A549 (cell line): Measurements from ENCODE around the gene NAT16.

Experiments
- BCL3 ChIP-seq: fragments of >200 bp; sonication (Bioruptor Twin); formaldehyde crosslinking; IDR thresholded peaks from 3 replicates; pipeline ENCODE4 v1.6.1; 2016
- EP300 ChIP-seq, 2 experiments: fragments of >200 bp; sonication (Bioruptor Twin); formaldehyde crosslinking; IDR thresholded peaks; 2 replicates in 1 of 2; 3 replicates in 1 of 2; pipeline ENCODE4 v1.6.1; 2016 to 2017
- POLR2A ChIP-seq: IDR thresholded peaks from 2 replicates; pipeline ENCODE4 v1.6.1; 2012; ENCODE audit warnings: mild to moderate bottlenecking, low read length
- POLR2AphosphoS2 ChIP-seq: conservative IDR thresholded peaks from 2 replicates; pipeline ENCODE4 v1.6.1; 2012; ENCODE audit warnings: low read length, improper control_type of control experiment, inconsistent platforms
- ZSCAN20 ChIP-seq: fragments of 250-450 bp; sonication (Bioruptor Pico); IDR thresholded peaks from 2 replicates; pipeline ENCODE4 v1.8.0; 2022; ENCODE audit warnings: mild to moderate bottlenecking, moderate library complexity
- TF ChIP-seq, protein P1 (sequence below): fragments of >200 bp; sonication (Bioruptor Twin); formaldehyde crosslinking; IDR thresholded peaks from 3 replicates; pipeline ENCODE4 v1.5.1; 2016
- TF ChIP-seq, protein P2 (sequence below): fragments of 450-650 bp; IDR thresholded peaks from 2 replicates; pipeline ENCODE4 v1.6.1; 2014; ENCODE audit warnings: antibody characterized with exemption

GRCh38 chr7:101208794-101209193 lies 28.7 kb upstream of the NAT16 start:
- TF ChIP-seq EP300 (IDR thresholded peaks at IDR 0.05): no peak
- TF ChIP-seq, protein P1, sequence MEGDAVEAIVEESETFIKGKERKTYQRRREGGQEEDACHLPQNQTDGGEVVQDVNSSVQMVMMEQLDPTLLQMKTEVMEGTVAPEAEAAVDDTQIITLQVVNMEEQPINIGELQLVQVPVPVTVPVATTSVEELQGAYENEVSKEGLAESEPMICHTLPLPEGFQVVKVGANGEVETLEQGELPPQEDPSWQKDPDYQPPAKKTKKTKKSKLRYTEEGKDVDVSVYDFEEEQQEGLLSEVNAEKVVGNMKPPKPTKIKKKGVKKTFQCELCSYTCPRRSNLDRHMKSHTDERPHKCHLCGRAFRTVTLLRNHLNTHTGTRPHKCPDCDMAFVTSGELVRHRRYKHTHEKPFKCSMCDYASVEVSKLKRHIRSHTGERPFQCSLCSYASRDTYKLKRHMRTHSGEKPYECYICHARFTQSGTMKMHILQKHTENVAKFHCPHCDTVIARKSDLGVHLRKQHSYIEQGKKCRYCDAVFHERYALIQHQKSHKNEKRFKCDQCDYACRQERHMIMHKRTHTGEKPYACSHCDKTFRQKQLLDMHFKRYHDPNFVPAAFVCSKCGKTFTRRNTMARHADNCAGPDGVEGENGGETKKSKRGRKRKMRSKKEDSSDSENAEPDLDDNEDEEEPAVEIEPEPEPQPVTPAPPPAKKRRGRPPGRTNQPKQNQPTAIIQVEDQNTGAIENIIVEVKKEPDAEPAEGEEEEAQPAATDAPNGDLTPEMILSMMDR: no peak
- no peak for TF ChIP-seq POLR2A
- TF ChIP-seq POLR2AphosphoS2: no peak
- TF ChIP-seq ZSCAN20 (CRISPR knock-in tag): no peak
- TF ChIP-seq, protein P2, sequence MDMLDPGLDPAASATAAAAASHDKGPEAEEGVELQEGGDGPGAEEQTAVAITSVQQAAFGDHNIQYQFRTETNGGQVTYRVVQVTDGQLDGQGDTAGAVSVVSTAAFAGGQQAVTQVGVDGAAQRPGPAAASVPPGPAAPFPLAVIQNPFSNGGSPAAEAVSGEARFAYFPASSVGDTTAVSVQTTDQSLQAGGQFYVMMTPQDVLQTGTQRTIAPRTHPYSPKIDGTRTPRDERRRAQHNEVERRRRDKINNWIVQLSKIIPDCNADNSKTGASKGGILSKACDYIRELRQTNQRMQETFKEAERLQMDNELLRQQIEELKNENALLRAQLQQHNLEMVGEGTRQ: no peak
- no peak for TF ChIP-seq BCL3
